M059J (cell line): Measurements from ENCODE around the gene CACNA1C. TPM values are rescaled to one million over a fixed set of nuclear protein-coding genes. Genes with fewer than 3 reads are reported as not detected.

ENCODE experiments used
- DNase-seq: peaks from one replicate; pipeline ENCODE4 v3.0.0-alpha.2; 2012; ENCODE audit warnings: low read depth
- total RNA-seq: library from RNA; depleted of rRNA; stranded (reverse); fragments of >200 nt; shearing (Covaris generic); gene quantifications from 2 replicates; pipeline ENCODE4 v1.2.3, GENCODE V29; 2014

CACNA1C gene
- total RNA-seq, 1 experiment from 2014 or later, result 3.6 TPM

- no peak for DNase-seq
Measured at GRCh38 chr12:2195085-2195484, 142.3 kb downstream of the CACNA1C start.

GRCh38 chr12:2198005-2198501, 145.3 kb downstream of the CACNA1C start:
- DNase-seq, result peak; percentile 85

- no peak for DNase-seq
Measured at GRCh38 chr12:2198542-2198941, 145.8 kb downstream of the CACNA1C start.

GRCh38 chr12:2205996-2206395, 153.2 kb downstream of the CACNA1C start:
- no peak for DNase-seq

- DNase-seq, result no peak
Measured at GRCh38 chr12:2208837-2209635, 156.2 kb downstream of the CACNA1C start.

GRCh38 chr12:2211119-2211518, 158.3 kb downstream of the CACNA1C start:
- DNase-seq, result no peak

- no peak for DNase-seq
Measured at GRCh38 chr12:2212537-2212936, 159.8 kb downstream of the CACNA1C start.

GRCh38 chr12:2212971-2213869, 160.4 kb downstream of the CACNA1C start:
- no peak for DNase-seq

GRCh38 chr12:2214411-2214810, 161.6 kb downstream of the CACNA1C start:
- no peak for DNase-seq

GRCh38 chr12:2215709-2216560, 163.1 kb downstream of the CACNA1C start:
- DNase-seq, result peak; percentile 33

GRCh38 chr12:2218706-2219105, 165.9 kb downstream of the CACNA1C start:
- DNase-seq, result no peak

- DNase-seq, result no peak
Measured at GRCh38 chr12:2221030-2221621, 168.3 kb downstream of the CACNA1C start.

- no peak for DNase-seq
Measured at GRCh38 chr12:2222691-2223090, 169.9 kb downstream of the CACNA1C start.

GRCh38 chr12:2224961-2225360, 172.2 kb downstream of the CACNA1C start:
- no peak for DNase-seq

GRCh38 chr12:2225696-2226095, 172.9 kb downstream of the CACNA1C start:
- no peak for DNase-seq

GRCh38 chr12:2226641-2227040, 173.9 kb downstream of the CACNA1C start:
- no peak for DNase-seq

- DNase-seq, result no peak
Measured at GRCh38 chr12:2227360-2227759, 174.6 kb downstream of the CACNA1C start.

GRCh38 chr12:2228535-2228934, 175.7 kb downstream of the CACNA1C start:
- DNase-seq, result no peak

- no peak for DNase-seq
Measured at GRCh38 chr12:2229661-2230539, 177.1 kb downstream of the CACNA1C start.

GRCh38 chr12:2231011-2231595, 178.3 kb downstream of the CACNA1C start:
- no peak for DNase-seq
